ENCODE data around the gene TRPM7.
"Not testable (repeated sequence)": the region's sequence is repeated elsewhere in the genome, so short reads cannot be mapped to it uniquely, and the experiment has no call there.

TRPM7 gene

DNA sequence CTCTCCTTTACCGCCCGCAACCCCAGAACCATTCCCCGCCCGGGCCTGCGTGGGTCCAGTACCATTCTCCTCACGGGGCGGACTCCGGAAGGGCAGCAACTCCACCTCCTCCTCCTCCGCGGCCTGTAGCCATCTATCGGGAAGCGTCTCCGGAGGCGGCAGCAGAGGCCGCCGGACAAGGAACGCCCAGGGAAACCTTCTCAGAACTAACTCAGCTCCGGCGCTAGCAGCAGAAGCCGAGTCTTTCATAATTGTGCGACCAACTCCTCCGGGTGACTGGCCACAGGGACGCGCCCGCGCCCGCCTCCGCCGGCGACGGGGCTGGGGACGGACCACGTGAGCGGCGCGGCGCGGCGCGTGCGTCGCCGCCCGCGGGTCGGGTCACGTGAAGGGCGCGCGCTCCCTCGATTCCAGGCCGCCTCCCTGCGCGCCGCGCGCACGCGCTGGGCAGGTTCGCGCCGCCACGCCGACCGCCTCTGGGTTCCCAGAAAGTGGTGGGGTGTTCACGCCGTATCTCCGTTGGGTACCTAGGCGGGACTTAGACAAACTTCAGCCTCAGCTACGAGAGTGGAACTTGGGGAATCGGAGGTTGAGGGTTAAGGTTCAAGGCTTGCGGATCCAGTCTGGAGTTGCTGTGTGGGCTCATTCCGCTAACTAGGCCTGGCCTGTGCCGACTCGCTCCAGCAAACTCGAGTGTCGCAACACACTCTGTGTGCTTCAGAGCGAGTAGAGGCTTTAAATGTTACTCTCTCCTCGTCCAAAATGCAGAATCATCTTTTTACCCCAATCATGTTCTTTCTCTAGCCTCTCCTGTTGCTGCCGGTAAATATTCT, at the start of gene TRPM7:
Gene TRPM7 (minus strand): TSS at position 329 of the 833 bp plus-strand sequence. CDS start 264 bp downstream, at position 65.
- peak; percentile 85 for DNase-seq (ENCODE audit: low spot score)

GRCh38 chr15:50735156-50735555, 48.6 kb upstream of the TRPM7 start:
- DNase-seq (ENCODE audit: low spot score) = no peak

DNA sequence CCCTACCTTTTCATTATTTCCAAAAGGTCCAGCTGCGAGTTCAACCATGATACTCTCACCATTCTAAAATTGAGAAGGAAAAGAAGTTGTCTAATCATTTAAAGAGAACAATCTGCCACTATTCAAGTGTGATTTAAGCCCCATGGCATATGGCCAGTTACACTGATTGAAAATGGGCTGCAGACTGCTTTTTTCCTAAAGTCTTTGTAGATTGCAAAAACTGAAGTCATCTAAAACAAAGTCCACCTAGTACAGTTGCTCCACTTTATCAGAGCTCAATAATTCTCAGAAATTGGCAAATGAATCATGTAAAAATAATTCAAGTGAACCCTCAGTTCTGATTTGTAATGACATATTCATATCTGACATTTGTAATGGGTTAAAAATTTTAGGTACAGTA, 39.7 kb upstream of the TRPM7 start:
- DNase-seq (ENCODE audit: low spot score) = no peak

- DNase-seq (ENCODE audit: low spot score) = no peak
These were observed 32.1 kb upstream of the TRPM7 start for GRCh38 chr15:50718700-50719125.

DNA sequence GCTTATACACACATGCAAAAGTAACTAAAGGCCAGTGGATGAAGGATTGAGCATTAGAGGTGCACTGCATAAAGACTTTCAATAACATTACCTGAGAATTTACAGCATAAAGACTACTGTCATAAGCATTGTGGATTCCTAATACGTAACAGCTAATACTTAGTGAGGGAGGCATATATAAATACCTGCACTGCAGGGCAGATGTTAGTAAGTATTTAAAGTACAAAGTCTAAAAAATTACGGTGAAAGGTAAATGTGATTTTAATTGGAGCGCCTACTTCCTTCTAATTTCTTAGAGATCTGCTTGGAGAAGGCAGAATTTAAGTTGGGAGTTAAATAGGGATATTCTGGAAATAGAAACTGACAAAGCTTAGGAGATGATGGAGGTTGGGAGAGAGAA, 25.4 kb upstream of the TRPM7 start:
- no peak for DNase-seq (ENCODE audit: low spot score)

DNA sequence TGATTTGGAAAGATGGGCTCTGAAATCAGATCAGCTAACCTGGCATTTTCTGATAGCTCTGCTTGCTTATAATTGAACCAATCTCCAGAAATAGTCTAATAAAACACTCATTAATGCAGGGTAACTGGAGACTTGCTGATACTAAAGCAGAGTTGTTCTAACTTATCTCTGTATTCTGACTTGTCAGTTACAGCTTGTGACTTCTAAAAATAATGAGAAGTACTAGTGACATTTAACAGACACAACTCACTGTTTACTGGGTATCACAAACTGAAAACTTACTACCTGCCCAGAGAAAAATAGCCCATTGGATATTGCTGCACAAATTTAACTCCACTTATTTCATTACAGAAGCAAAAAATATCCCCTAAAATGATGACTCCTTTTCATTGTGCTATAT, 24.0 kb upstream of the TRPM7 start:
- DNase-seq (ENCODE audit: low spot score) = no peak

- no peak for DNase-seq (ENCODE audit: low spot score)
These were observed 21.4 kb upstream of the TRPM7 start for GRCh38 chr15:50707878-50708427.

- DNase-seq (ENCODE audit: low spot score) = no peak
These were observed 16.3 kb upstream of the TRPM7 start for GRCh38 chr15:50702762-50703334.

DNA sequence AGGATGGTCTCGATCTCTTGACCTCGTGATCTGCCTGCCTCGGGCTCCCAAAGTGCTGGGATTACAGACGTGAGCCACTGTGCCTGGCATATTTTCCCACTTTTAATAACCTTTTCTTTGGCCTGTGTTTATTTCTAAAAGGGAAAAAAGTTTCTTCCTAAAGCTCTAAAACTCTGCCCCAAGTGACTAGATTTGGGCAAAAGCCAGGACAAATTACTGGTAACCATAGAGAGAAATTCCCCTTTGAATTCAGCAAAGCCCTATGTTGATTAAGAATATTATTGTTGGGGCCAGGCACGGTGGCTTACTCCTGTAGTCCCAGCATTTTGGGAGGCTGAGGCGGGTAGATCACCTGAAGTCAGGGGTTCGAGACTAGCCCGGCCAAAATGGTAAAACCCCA, 11.5 kb upstream of the TRPM7 start:
- no peak for DNase-seq (ENCODE audit: low spot score)

DNA sequence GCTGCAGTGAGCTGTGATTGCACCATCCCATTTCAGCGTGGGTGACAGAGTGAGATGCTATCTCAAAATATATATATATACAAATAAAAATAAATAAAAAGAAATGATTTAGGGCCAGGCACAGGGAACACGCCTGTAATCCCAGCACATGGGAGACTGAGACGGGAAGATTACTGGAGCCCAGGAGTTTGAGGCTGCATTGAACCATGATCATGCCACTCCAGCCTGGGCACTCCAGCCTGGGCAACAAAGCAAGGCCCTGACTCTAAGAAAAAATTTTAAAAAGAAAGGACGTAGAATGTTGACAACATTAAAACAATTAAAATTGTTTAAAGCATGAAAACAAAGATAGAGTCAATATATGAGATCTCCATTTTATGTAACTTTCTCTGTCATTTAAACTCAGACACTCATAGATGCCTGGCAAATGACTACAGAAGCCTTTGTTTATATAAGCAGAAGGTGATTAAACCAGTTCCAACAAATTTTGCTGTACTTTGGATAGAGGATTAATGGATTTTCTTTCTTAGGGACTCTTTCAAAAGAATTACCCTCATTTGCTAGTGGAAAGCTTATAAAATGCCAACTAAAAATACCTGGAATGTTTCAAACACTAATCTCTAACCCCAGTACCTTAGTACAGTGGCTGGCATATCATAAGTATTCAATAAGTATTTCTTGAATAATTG, 10.7 kb upstream of the TRPM7 start:
- no peak for DNase-seq (ENCODE audit: low spot score)

DNA sequence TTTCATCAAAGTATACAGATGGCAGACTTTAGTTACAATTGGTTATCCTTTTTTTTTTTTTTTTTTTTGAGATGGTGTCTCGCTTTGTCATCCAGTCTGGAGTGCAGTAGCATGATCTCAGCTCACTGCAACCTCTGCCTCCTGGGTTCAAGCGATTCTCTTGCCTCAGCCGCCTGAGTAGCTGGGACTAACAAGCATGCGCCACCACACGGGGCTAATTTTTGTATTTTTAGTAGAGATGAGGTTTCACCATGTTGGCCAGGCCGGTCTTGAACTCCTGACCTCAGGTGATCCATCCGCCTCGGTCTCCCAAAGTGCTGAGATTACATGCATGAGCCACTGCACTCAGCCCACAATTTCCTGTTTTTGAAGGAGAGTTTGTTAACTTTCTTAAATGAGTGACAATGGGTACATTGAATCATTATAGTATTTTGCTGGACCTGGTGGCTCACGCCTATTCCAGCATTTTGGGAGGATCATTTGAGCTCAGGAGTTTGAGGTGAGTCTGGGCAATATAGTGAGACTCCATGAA, 8.1 kb upstream of the TRPM7 start:
- not testable (repeated sequence) for DNase-seq (ENCODE audit: low spot score)

DNA sequence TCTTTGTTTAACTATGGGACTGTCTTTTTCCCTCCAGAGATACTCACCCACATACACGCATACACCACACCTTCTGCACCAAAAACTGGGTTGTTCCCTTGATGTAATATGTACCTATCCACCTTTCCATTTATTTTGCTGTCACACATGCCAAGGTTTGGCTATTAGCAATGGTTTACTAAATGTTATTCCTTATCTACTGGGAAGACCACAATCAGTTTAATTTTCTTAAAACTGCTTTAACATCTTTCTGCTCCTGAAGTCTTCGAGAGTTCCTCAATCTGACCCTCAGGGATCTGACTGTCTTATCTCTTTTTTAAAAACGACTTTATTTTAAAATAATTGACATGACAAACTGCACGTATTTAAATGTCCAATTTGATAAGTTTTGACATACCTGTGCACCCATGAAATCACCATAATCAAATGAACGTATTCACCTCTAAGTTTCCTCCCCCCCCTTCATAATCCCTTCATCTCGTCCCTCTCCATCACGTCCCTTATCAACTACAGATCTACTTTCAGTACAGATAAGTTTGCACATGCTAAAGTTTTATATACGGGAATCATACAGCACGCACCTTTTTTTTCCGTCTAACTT, 805 bp upstream of the TRPM7 start:
- DNase-seq (ENCODE audit: low spot score) = no peak

DNA sequence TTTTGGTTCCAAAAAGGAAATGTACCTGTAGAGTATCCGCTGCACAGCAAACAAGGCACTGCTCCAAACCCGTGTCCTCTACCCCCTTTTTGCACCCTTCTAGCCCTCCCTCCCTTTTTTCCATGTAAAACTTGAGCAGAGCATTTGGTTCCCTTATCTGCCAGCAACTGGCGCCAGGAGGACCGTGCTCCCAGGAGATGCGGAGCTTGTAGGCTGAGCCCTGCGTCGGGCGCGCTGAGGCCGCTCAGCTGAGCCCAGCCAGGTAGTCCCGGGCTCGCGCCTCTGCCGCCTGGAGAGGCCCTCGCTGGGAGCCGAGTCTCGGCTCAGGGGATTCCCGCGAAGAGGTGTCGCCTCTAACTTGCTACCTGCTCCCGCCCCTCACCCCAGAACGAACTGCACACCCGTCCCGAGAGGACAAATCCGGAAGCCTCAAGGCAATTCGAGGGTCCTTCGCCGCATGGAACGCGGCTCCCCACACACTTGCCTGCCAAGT, 575 bp downstream of the TRPM7 start:
- peak; percentile 61 for DNase-seq (ENCODE audit: low spot score)

- no peak for DNase-seq (ENCODE audit: low spot score)
These were observed 1.2 kb downstream of the TRPM7 start for GRCh38 chr15:50685191-50685975.

GRCh38 chr15:50681467-50681866, 5.1 kb downstream of the TRPM7 start:
- no peak for DNase-seq (ENCODE audit: low spot score)

DNA sequence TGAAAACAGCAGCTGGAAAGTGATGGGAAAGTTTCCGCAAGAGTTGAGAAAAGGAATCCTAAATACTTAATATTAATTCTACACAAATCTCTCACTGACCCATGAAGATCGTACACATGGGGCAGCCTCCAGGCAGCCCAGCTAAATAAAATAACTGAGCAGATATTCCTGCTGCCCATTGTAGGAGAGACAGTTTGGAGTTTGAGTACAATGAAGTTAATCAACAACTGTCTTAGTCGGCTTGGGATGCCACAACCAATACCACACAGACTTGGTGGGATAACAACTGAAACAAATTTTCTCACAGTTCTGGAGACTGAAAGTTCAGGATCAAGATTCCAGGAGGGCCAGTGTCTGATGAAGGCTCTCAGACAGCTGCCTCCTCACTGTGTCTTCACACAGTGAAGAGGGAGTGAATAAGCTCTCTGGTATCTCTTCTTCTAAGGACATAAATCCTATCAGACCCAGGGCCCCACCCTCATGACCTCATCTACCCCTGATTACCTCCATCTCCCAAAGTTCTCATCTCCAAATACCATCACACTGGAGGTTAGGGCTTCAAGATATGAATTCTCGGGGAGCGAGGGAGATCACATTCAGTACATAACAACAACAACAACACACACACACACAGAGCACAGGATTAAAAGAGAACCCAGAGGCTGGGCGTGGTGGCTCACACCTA, 9.7 kb downstream of the TRPM7 start:
- DNase-seq (ENCODE audit: low spot score) = peak; percentile 15

DNA sequence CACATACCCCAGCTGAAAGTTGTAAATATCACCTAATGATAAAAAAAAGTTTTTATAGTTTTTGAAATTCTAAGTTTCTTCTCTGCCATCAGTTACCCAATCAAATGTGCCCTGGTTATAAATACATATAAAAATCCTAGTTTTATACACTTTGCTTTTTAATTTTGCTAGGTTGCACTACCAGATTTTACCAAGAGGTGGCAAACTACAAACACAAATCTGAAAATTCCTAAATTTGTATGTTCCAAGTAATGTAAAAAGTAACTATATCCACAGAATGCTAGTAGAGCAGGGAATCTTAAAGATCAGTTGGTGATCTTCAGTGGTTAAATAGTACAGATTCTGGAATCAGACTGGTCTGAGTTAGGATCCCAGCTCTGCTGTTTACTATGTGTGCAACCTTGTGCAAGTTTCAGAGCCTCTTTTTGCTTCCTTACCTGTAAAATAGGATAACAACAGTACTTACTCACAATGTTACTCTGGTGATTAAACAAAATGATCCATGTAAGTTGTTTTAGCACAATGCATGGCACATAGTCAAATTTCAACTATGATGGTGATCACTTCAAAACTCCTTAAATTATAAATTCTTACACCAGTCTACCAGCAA, 11.0 kb downstream of the TRPM7 start:
- peak; percentile 70 for DNase-seq (ENCODE audit: low spot score)

DNA sequence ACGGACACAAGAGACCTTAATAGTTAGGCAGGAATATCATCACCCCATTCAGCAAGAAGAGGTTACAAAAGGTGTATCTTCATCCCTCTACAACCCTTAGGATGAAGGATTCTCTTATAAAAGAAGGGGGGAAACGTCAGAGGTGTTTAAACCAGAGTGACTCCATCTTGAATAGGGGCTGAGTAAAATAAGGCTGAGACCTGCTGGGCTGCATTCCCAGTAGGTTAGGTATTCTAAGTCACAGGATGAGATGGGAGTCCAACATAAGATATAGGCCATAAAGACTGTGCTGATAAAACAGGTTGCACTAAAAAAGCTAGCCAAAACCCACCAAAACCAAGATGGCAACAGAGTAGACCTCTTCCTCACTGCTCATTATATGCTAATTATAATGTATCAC, 16.5 kb downstream of the TRPM7 start:
- no peak for DNase-seq (ENCODE audit: low spot score)

GRCh38 chr15:50669611-50670010, 17.0 kb downstream of the TRPM7 start:
- DNase-seq (ENCODE audit: low spot score) = no peak

- DNase-seq (ENCODE audit: low spot score) = no peak
These were observed 20.7 kb downstream of the TRPM7 start for GRCh38 chr15:50665938-50666337.
